ENCODE data around the gene IDE. TPM values are rescaled to one million over a fixed set of nuclear protein-coding genes. Genes with fewer than 3 reads are reported as not detected.

IDE gene
- total and polyA plus RNA-seq, 2 of the 4 experiments (the other 2 are of a cell fraction), result 9.3 to 27.4 TPM

- Histone ChIP-seq H3K4me3 (ENCODE audit: insufficient read depth, low read depth, low read length) (no peak overlapping the region), H3K4me1 (ENCODE audit: control insufficient read depth, insufficient read depth, low read length) (no peaks in the 10 kb centered on the region), H2AK5ac (ENCODE audit: low read depth, low read length) (no peak overlapping the region), H3K4ac (ENCODE audit: low read depth, low read length) (no peak overlapping the region), H3K79me1 (ENCODE audit: low read depth in 1 of 2, low read length in 2 of 2) (no peaks in the 10 kb centered on the region), H2BK120ac (ENCODE audit: low read depth, low read length) (no peak overlapping the region), H4K8ac (ENCODE audit: low read depth in 2 of 2, low read length in 2 of 2) (no peak overlapping the region), H2BK15ac (ENCODE audit: low read depth, low read length) (no peak overlapping the region), H3K18ac (ENCODE audit: low read depth, low read length) (no peak overlapping the region), H3K56ac (ENCODE audit: extremely low read depth, insufficient read depth, low read length) (no peak overlapping the region), H4K20me1 (ENCODE audit: insufficient read depth, low read length) (no peaks in the 10 kb centered on the region), H3K9ac (ENCODE audit: low read depth, low read length) (no peak overlapping the region), H3K23ac (ENCODE audit: low read depth, low read length) (no peak overlapping the region), H3K9me1 (ENCODE audit: insufficient read depth, low read length) (no peaks in the 10 kb centered on the region; the same call in 1 of the 2 replicates), H3K27me3 (ENCODE audit: control insufficient read depth, insufficient read depth, low read length) (no peaks in the 10 kb centered on the region), H3K14ac (replicated peaks; ENCODE audit: low read depth, low read length) (no peak overlapping the region), H3K36me3 (ENCODE audit: control insufficient read depth, insufficient read depth, low read length) (peaks cover 14% of the 10 kb centered on the region), H3K9me3 (ENCODE audit: control insufficient read depth, insufficient read depth, low read length) (no peaks in the 10 kb centered on the region), H4K5ac (ENCODE audit: low read depth, low read length) (no peak overlapping the region), H2AK9ac (replicated peaks; ENCODE audit: low read depth, low read length, poor library complexity) (no peak overlapping the region), H2BK5ac (ENCODE audit: low read depth, low read length, poor library complexity, severe bottlenecking) (no peak overlapping the region), H3K27ac (ENCODE audit: insufficient read depth, low read length) (no peak overlapping the region), H2BK20ac (ENCODE audit: low read depth, low read length) (no peak overlapping the region), H4K91ac (ENCODE audit: insufficient read depth, low read depth, low read length) (no peak overlapping the region), H3K4me2 (ENCODE audit: low read depth, low read length) (no peak overlapping the region), H2AFZ (replicated peaks; ENCODE audit: low read length, poor library complexity) (no peak overlapping the region)
- intact Hi-C loops (cut with micrococcal nuclease), result no loop called here
- ATAC-seq (ENCODE audit: low read depth), result no peak
- no TSS peak for BruUV-seq (replicated peaks)
- ChIA-PET POLR2A (ENCODE audit: unreplicated experiment) (no interaction called here), CTCF (interaction anchor here (0.7 kb wide), 1 partner anchor 75 kb away, joined by 3 read pairs; no protein-coding TSS in a partner anchor)
- WGBS, 2 experiments (ENCODE audit: extremely low coverage in 2 of 2, insufficient read length in 1 of 2), result no CpG with 5 or more reads among the region's 2 CpGs
- in situ Hi-C loops (cut with MboI; ENCODE audit: low sequenced_read_pairs), result no loop called here
- DNase-seq, result no peak
- dilution Hi-C loops (cut with HindIII; ENCODE audit: low sequenced_read_pairs, unreplicated experiment), result no loop called here
- TF ChIP-seq CHD1 (IDR thresholded peaks at IDR 0.05; ENCODE audit: low read depth, low read length), result no peak
- no peak for TF ChIP-seq POLR2A (IDR thresholded peaks at IDR 0.05; ENCODE audit: low read depth, low read length)
- TF ChIP-seq CTCF (conservative IDR thresholded peaks at IDR 0.05; ENCODE audit: low read depth, low read length), result no peak
- no peak for TF ChIP-seq RFX5 (IDR thresholded peaks at IDR 0.05; ENCODE audit: low read depth, low read length)
- no peak for TF ChIP-seq MAZ (IDR thresholded peaks at IDR 0.05; ENCODE audit: borderline replicate concordance, low read depth, low read length)
- TF ChIP-seq NFE2L2 (IDR thresholded peaks at IDR 0.05; ENCODE audit: low read depth, low read length), result no peak
- TF ChIP-seq RAD21 (IDR thresholded peaks at IDR 0.05; ENCODE audit: low read length), result no peak
- TF ChIP-seq, protein P1, sequence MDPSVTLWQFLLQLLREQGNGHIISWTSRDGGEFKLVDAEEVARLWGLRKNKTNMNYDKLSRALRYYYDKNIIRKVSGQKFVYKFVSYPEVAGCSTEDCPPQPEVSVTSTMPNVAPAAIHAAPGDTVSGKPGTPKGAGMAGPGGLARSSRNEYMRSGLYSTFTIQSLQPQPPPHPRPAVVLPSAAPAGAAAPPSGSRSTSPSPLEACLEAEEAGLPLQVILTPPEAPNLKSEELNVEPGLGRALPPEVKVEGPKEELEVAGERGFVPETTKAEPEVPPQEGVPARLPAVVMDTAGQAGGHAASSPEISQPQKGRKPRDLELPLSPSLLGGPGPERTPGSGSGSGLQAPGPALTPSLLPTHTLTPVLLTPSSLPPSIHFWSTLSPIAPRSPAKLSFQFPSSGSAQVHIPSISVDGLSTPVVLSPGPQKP (IDR thresholded peaks at IDR 0.05; ENCODE audit: borderline replicate concordance, low read depth, low read length), result no peak
- no peak for TF ChIP-seq RCOR1 (IDR thresholded peaks at IDR 0.05; ENCODE audit: insufficient replicate concordance, low read length)
- TF ChIP-seq MAFK (IDR thresholded peaks at IDR 0.05; ENCODE audit: low read depth, low read length), result no peak
Observed at GRCh38 chr10:92506336-92506735, 67.6 kb downstream of the IDE start.
